ENCODE data around the gene SPECC1L. TPM values are rescaled to one million over a fixed set of nuclear protein-coding genes. Genes with fewer than 3 reads are reported as not detected.
A peak's percentile ranks its signal among the peaks of the same experiment; 100 is the strongest.

The SPECC1L gene
- total RNA-seq, 1 experiment from 2014 or later = 52.2 TPM

- no peak for DNase-seq
- no peak overlapping the region for H3K4me3 Mint-ChIP-seq (ENCODE audit: low read depth, unreplicated experiment)
- peaks cover 23% of the 10 kb centered on the region for H3K36me3 Mint-ChIP-seq (ENCODE audit: insufficient read depth, unreplicated experiment)
- intact Hi-C loops (cut with micrococcal nuclease; ENCODE audit: unreplicated experiment) = no loop called here
- no peaks in the 10 kb centered on the region for H3K9me3 Mint-ChIP-seq (ENCODE audit: low read depth, unreplicated experiment)
- no peaks in the 10 kb centered on the region for H3K27me3 Mint-ChIP-seq (ENCODE audit: unreplicated experiment)
- TSS peak; percentile 76 for BruUV-seq (replicated peaks)
- CTCF ChIA-PET = no interaction called here
- TF ChIP-seq, protein P1, sequence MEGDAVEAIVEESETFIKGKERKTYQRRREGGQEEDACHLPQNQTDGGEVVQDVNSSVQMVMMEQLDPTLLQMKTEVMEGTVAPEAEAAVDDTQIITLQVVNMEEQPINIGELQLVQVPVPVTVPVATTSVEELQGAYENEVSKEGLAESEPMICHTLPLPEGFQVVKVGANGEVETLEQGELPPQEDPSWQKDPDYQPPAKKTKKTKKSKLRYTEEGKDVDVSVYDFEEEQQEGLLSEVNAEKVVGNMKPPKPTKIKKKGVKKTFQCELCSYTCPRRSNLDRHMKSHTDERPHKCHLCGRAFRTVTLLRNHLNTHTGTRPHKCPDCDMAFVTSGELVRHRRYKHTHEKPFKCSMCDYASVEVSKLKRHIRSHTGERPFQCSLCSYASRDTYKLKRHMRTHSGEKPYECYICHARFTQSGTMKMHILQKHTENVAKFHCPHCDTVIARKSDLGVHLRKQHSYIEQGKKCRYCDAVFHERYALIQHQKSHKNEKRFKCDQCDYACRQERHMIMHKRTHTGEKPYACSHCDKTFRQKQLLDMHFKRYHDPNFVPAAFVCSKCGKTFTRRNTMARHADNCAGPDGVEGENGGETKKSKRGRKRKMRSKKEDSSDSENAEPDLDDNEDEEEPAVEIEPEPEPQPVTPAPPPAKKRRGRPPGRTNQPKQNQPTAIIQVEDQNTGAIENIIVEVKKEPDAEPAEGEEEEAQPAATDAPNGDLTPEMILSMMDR (IDR thresholded peaks at IDR 0.05; ENCODE audit: unreplicated experiment) = no peak
- no peak overlapping the region for H3K27ac Mint-ChIP-seq (ENCODE audit: unreplicated experiment)
- peaks cover 7% of the 10 kb centered on the region for H3K4me1 Mint-ChIP-seq (ENCODE audit: low read depth, unreplicated experiment)
Observed at GRCh38 chr22:24321999-24322398, 51.4 kb downstream of the SPECC1L start.

- BruUV-seq (replicated peaks) = no TSS peak
- Mint-ChIP-seq H3K36me3 (ENCODE audit: insufficient read depth, unreplicated experiment) (peaks cover 27% of the 10 kb centered on the region), H3K4me1 (ENCODE audit: low read depth, unreplicated experiment) (peaks cover 7% of the 10 kb centered on the region), H3K27ac (ENCODE audit: unreplicated experiment) (no peak overlapping the region), H3K4me3 (ENCODE audit: low read depth, unreplicated experiment) (no peak overlapping the region), H3K27me3 (ENCODE audit: unreplicated experiment) (no peaks in the 10 kb centered on the region), H3K9me3 (ENCODE audit: low read depth, unreplicated experiment) (no peaks in the 10 kb centered on the region)
- TF ChIP-seq, protein P1 (IDR thresholded peaks at IDR 0.05; ENCODE audit: unreplicated experiment) = no peak
- no peak for DNase-seq
- intact Hi-C loops (cut with micrococcal nuclease; ENCODE audit: unreplicated experiment) = no loop called here
- CTCF ChIA-PET = no interaction called here
Observed at GRCh38 chr22:24322522-24322921, 51.9 kb downstream of the SPECC1L start.

DNA sequence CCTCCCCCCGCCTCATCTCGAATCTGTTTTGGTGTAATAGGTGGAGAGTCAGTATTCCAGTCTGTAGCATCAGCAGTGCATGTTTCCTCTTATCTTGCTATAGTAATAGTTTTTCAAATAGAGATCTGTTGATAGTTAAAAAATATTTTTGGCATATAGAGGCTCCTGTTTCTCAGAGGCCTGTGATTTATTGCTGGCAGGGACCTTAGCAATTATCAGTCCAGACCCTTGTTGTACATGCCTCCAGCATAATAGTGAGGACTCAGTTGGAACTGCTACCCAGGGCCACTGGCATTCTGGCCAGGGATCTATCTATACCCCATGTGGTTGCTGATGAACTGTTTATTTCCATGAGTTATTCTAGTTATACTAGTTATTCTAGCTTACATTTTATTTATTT, 52.6 kb downstream of the SPECC1L start:
- Mint-ChIP-seq H3K27me3 (ENCODE audit: unreplicated experiment) (no peaks in the 10 kb centered on the region), H3K4me1 (ENCODE audit: low read depth, unreplicated experiment) (peaks cover 7% of the 10 kb centered on the region), H3K4me3 (ENCODE audit: low read depth, unreplicated experiment) (no peak overlapping the region), H3K27ac (ENCODE audit: unreplicated experiment) (no peak overlapping the region), H3K9me3 (ENCODE audit: low read depth, unreplicated experiment) (no peaks in the 10 kb centered on the region), H3K36me3 (ENCODE audit: insufficient read depth, unreplicated experiment) (peaks cover 27% of the 10 kb centered on the region)
- intact Hi-C loops (cut with micrococcal nuclease; ENCODE audit: unreplicated experiment) = no loop called here
- CTCF ChIA-PET = no interaction called here
- TF ChIP-seq, protein P1 (IDR thresholded peaks at IDR 0.05; ENCODE audit: unreplicated experiment) = no peak
- no TSS peak for BruUV-seq (replicated peaks)
- no peak for DNase-seq

DNA sequence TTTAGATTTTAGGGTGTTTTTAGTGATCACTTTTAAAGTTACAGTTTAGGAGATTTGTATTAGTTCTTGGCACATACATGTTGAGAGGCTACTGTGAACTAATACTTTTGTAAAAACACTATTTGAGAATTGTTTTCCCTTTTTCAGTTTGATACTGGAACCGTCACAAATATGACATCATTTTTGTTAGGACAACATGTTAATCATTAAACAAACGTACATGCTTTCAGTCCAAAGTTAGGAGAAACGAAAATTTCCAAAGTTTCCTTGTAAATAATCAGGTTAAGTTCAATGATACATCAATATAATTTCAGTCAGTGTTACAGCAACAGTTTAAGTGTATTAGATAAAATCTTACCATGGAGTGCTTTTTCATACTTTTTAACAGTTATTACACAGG, 53.1 kb downstream of the SPECC1L start:
- H3K4me3 Mint-ChIP-seq (ENCODE audit: low read depth, unreplicated experiment) = no peak overlapping the region
- no peaks in the 10 kb centered on the region for H3K27me3 Mint-ChIP-seq (ENCODE audit: unreplicated experiment)
- CTCF ChIA-PET = no interaction called here
- no peaks in the 10 kb centered on the region for H3K9me3 Mint-ChIP-seq (ENCODE audit: low read depth, unreplicated experiment)
- no peak overlapping the region for H3K27ac Mint-ChIP-seq (ENCODE audit: unreplicated experiment)
- DNase-seq = no peak
- peaks cover 7% of the 10 kb centered on the region for H3K4me1 Mint-ChIP-seq (ENCODE audit: low read depth, unreplicated experiment)
- TF ChIP-seq, protein P1 (IDR thresholded peaks at IDR 0.05; ENCODE audit: unreplicated experiment) = no peak
- intact Hi-C loops (cut with micrococcal nuclease; ENCODE audit: unreplicated experiment) = no loop called here
- H3K36me3 Mint-ChIP-seq (ENCODE audit: insufficient read depth, unreplicated experiment) = peaks cover 26% of the 10 kb centered on the region
- BruUV-seq (replicated peaks) = no TSS peak

Data from Calu3 (cell line).